ENCODE results near the gene HDGFL1. TPM values are rescaled to one million over a fixed set of nuclear protein-coding genes. Genes with fewer than 3 reads are reported as not detected.

The HDGFL1 gene
- total RNA-seq, 1 experiment from 2014 or later, result not detected

- H3K4me1 ChIP-seq (ENCODE audit: insufficient read depth, low read length, poor library complexity, severe bottlenecking), result no peaks in the 10 kb centered on the region
- H3K27ac ChIP-seq (ENCODE audit: low read depth, low read length, poor library complexity, severe bottlenecking), result no peak overlapping the region
- no peaks in the 10 kb centered on the region for H3K9me3 ChIP-seq (ENCODE audit: low read depth, low read length, poor library complexity, severe bottlenecking)
- no peaks in the 10 kb centered on the region for H3K27me3 ChIP-seq (replicated peaks; ENCODE audit: insufficient read depth, low read depth, low read length, poor library complexity)
- intact Hi-C loops (cut with micrococcal nuclease; ENCODE audit: unreplicated experiment), result no loop called here
- ChIA-PET POLR2A (ENCODE audit: low non-redundant PET) (no interaction called here), CTCF (no interaction called here)
- no peaks in the 10 kb centered on the region for H3K36me3 ChIP-seq (ENCODE audit: insufficient read depth, low read length, poor library complexity, severe bottlenecking)
- DNase-seq (ENCODE audit: low spot score), result no peak
- TF ChIP-seq EZH2 (IDR thresholded peaks at IDR 0.05; ENCODE audit: borderline replicate concordance, low read depth, low read length, poor library complexity, severe bottlenecking) (no peak), CTCF (conservative IDR thresholded peaks at IDR 0.05; ENCODE audit: low read depth, low read length) (no peak)
- BruUV-seq (replicated peaks), result no TSS peak
- no peak overlapping the region for H3K4me3 ChIP-seq (ENCODE audit: low read depth, low read length, poor library complexity, severe bottlenecking)
These were observed 39.5 kb upstream of the HDGFL1 start for GRCh38 chr6:22529866-22530265.

DNA sequence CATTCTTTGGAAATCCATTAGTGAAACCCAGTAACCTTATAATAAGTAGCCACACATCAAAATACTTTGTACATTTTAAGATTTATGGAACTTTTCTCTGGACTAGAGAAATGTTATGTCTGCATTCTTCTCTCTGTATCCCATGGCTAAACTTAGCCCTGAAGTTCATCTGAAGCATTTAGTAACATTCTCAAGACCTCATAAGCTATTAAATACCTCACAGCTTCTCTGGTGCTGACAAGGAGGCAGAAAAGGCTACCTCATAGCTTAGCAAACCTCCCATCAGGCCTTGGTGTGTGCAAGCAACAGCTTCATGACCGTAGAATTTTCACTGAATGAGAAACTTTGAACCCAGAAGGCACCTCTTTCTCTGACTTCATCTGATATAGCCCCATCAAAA lies 38.9 kb upstream of the HDGFL1 start:
- POLR2A ChIA-PET (ENCODE audit: low non-redundant PET), result no interaction called here
- Histone ChIP-seq H3K4me3 (ENCODE audit: low read depth, low read length, poor library complexity, severe bottlenecking) (no peak overlapping the region), H3K4me1 (ENCODE audit: insufficient read depth, low read length, poor library complexity, severe bottlenecking) (no peaks in the 10 kb centered on the region), H3K27ac (ENCODE audit: low read depth, low read length, poor library complexity, severe bottlenecking) (no peak overlapping the region), H3K36me3 (ENCODE audit: insufficient read depth, low read length, poor library complexity, severe bottlenecking) (no peaks in the 10 kb centered on the region), H3K27me3 (replicated peaks; ENCODE audit: insufficient read depth, low read depth, low read length, poor library complexity) (no peaks in the 10 kb centered on the region), H3K9me3 (ENCODE audit: low read depth, low read length, poor library complexity, severe bottlenecking) (no peaks in the 10 kb centered on the region)
- CTCF ChIA-PET, result no interaction called here
- intact Hi-C loops (cut with micrococcal nuclease; ENCODE audit: unreplicated experiment), result no loop called here
- no peak for DNase-seq (ENCODE audit: low spot score)
- no peak for TF ChIP-seq CTCF (conservative IDR thresholded peaks at IDR 0.05; ENCODE audit: low read depth, low read length)
- BruUV-seq (replicated peaks), result no TSS peak

- intact Hi-C loops (cut with micrococcal nuclease; ENCODE audit: unreplicated experiment), result no loop called here
- no peak overlapping the region for H3K4me3 ChIP-seq (ENCODE audit: low read depth, low read length, poor library complexity, severe bottlenecking)
- H3K4me1 ChIP-seq (ENCODE audit: insufficient read depth, low read length, poor library complexity, severe bottlenecking), result no peaks in the 10 kb centered on the region
- no peaks in the 10 kb centered on the region for H3K9me3 ChIP-seq (ENCODE audit: low read depth, low read length, poor library complexity, severe bottlenecking)
- TF ChIP-seq EZH2 (IDR thresholded peaks at IDR 0.05; ENCODE audit: borderline replicate concordance, low read depth, low read length, poor library complexity, severe bottlenecking), result no peak
- no peak for TF ChIP-seq CTCF (conservative IDR thresholded peaks at IDR 0.05; ENCODE audit: low read depth, low read length)
- H3K27ac ChIP-seq (ENCODE audit: low read depth, low read length, poor library complexity, severe bottlenecking), result no peak overlapping the region
- no peaks in the 10 kb centered on the region for H3K27me3 ChIP-seq (replicated peaks; ENCODE audit: insufficient read depth, low read depth, low read length, poor library complexity)
- ChIA-PET CTCF (no interaction called here), POLR2A (ENCODE audit: low non-redundant PET) (no interaction called here)
- DNase-seq (ENCODE audit: low spot score), result no peak
- no TSS peak for BruUV-seq (replicated peaks)
- H3K36me3 ChIP-seq (ENCODE audit: insufficient read depth, low read length, poor library complexity, severe bottlenecking), result no peaks in the 10 kb centered on the region
These were observed 33.2 kb upstream of the HDGFL1 start for GRCh38 chr6:22536122-22536521.

Measured in A673 (cell line).